A549 (cell line): ENCODE data around the gene DCX. TPM values are rescaled to one million over a fixed set of nuclear protein-coding genes. Genes with fewer than 3 reads are reported as not detected.
A peak's percentile ranks its signal among the peaks of the same experiment; 100 is the strongest.

Experiments
- ATAC-seq, 2 experiments: fragments of 200-7000 bp in 1 of 2; fragments of >200 bp in 1 of 2; cut with Nextera tagmentation in 1 of 2; cut with Tn5 transposase in 1 of 2; 3 replicates each; pipeline versions ENCODE4 v1.8.0 to v1.9.1; 2018 to 2020; ENCODE audit warnings: mild to moderate bottlenecking in 1 of 2, moderate library complexity in 1 of 2
- CTCF ChIA-PET: fragments of 300-600 bp; sonication (Branson Sonifier 250); formaldehyde crosslinking; extraction: SDS; loops from one replicate; lab custom pipeline; 2021; ENCODE audit warnings: antibody characterized with exemption, inconsistent platforms; lab: Yijun Ruan, JAX
- POLR2A ChIA-PET: fragments of 350-600 bp; formaldehyde crosslinking; extraction: SDS; loops from one replicate; lab custom pipeline; 2021; ENCODE audit warnings: antibody characterized with exemption, inconsistent platforms; lab: Yijun Ruan, JAX
- DNase-seq, 2 experiments: peaks; one replicate each; pipeline versions ENCODE4 v3.0.0 to v3.0.0-alpha.2; 2011 to 2016; ENCODE audit warnings: low read depth in 1 of 2, low spot score in 1 of 2
- FAIRE-seq: peaks from 2 replicates; lab custom pipeline; 2011; peaks lifted over from hg19 to GRCh38; lab: Jason Lieb, UNC
- H3K27ac ChIP-seq, 2 experiments: fragments of >200 bp; sonication (Bioruptor Twin); formaldehyde crosslinking; 3 replicates each; pipeline ENCODE4 v1.5.1; 2016 to 2017
- H3K4me1 ChIP-seq: fragments of >200 bp; sonication (Bioruptor Twin); formaldehyde crosslinking; 3 replicates; pipeline ENCODE4 v1.6.1; 2016
- H3K4me2 ChIP-seq: fragments of >200 bp; sonication (Bioruptor Twin); formaldehyde crosslinking; 3 replicates; pipeline ENCODE4 v1.6.1; 2016
- H3K4me3 ChIP-seq: fragments of >200 bp; sonication (Bioruptor Twin); formaldehyde crosslinking; 3 replicates; pipeline ENCODE4 v1.5.1; 2016
- H3K9me3 ChIP-seq: fragments of >200 bp; sonication (Bioruptor Twin); formaldehyde crosslinking; 3 replicates; pipeline ENCODE4 v1.6.1; 2016
- CBX2 ChIP-seq: fragments of 200-600 bp; sonication (generic); IDR thresholded peaks from 2 replicates; pipeline ENCODE4 v1.6.1; 2016; ENCODE audit warnings: low read depth, mild to moderate bottlenecking, borderline replicate concordance
- CHD4 ChIP-seq: fragments of 200-600 bp; sonication (generic); IDR thresholded peaks from 2 replicates; pipeline ENCODE4 v1.6.1; 2016; ENCODE audit warnings: antibody characterized with exemption, mild to moderate bottlenecking, borderline replicate concordance
- FOSL2 ChIP-seq, 2 experiments: fragments of 450-650 bp in 1 of 2; fragments of >200 bp in 1 of 2; sonication (Bioruptor Twin) in 1 of 2; formaldehyde crosslinking; IDR thresholded peaks; 2 replicates each; pipeline versions ENCODE4 v1.5.0 to v1.6.1; 2016 to 2020; ENCODE audit warnings: mild to moderate bottlenecking in 1 of 2, moderate library complexity in 1 of 2
- FOXS1 ChIP-seq: fragments of 250-450 bp; sonication (Bioruptor Pico); IDR thresholded peaks from 2 replicates; pipeline ENCODE4 v1.5.0; 2020; ENCODE audit warnings: mild to moderate bottlenecking, moderate library complexity
- JUNB ChIP-seq: fragments of >200 bp; sonication (Bioruptor Twin); formaldehyde crosslinking; IDR thresholded peaks from 2 replicates; pipeline ENCODE4 v1.6.1; 2016
- POLR2AphosphoS2 ChIP-seq: conservative IDR thresholded peaks from 2 replicates; pipeline ENCODE4 v1.6.1; 2012; ENCODE audit warnings: low read length, improper control_type of control experiment, inconsistent platforms
- SMC3 ChIP-seq: fragments of >200 bp; sonication (Bioruptor Twin); formaldehyde crosslinking; IDR thresholded peaks from 3 replicates; pipeline ENCODE4 v1.6.1; 2018; ENCODE audit warnings: inconsistent platforms
- SREBF2 ChIP-seq: fragments of 450-650 bp; IDR thresholded peaks from 2 replicates; pipeline ENCODE4 v1.6.1; 2014; ENCODE audit warnings: mild to moderate bottlenecking, moderate library complexity
- TP53 ChIP-seq: fragments of 250-450 bp; sonication (Bioruptor Pico); IDR thresholded peaks from 2 replicates; pipeline ENCODE4 v1.5.0; 2021; ENCODE audit warnings: mild to moderate bottlenecking, moderate library complexity
- ZNF302 ChIP-seq: fragments of 250-450 bp; sonication (Bioruptor Pico); IDR thresholded peaks from 2 replicates; pipeline ENCODE4 v1.9.0; 2021; ENCODE audit warnings: inconsistent platforms, mild to moderate bottlenecking, moderate library complexity
- ZSCAN20 ChIP-seq: fragments of 250-450 bp; sonication (Bioruptor Pico); IDR thresholded peaks from 2 replicates; pipeline ENCODE4 v1.8.0; 2022; ENCODE audit warnings: mild to moderate bottlenecking, moderate library complexity
- WGBS: methylation state at CpG from one replicate; pipeline ENCODE4 v1.1.6; 2017; ENCODE audit errors: missing lambda C conversion rate; 5-methylcytosine and 5-hydroxymethylcytosine counted together
- polyA plus RNA-seq, 4 experiments: library from polyadenylated mRNA; depleted of rRNA in 3 of 4; stranded (reverse); fragments of >200 nt; fragmentation: RNase III in 1 of 4; extraction: RNeasy Plus Mini Kit Qiagen cat#74134 plus additional on column Dnase treatment in 1 of 4; gene quantifications; 2 replicates in 3 of 4; 3 replicates in 1 of 4; pipeline ENCODE4 v1.2.3, GENCODE V29; 2011 to 2017
- TF ChIP-seq, protein P1 (sequence below): IDR thresholded peaks from 2 replicates; pipeline ENCODE4 v1.6.1; 2012
- TF ChIP-seq, protein P2 (sequence below): fragments of 450-650 bp; IDR thresholded peaks from 2 replicates; pipeline ENCODE4 v1.6.1; 2014; ENCODE audit warnings: antibody characterized with exemption
- TF ChIP-seq, protein P3 (sequence below): fragments of 150-350 bp; IDR thresholded peaks from 2 replicates; pipeline ENCODE4 v1.6.1; 2014; ENCODE audit warnings: low read depth, mild to moderate bottlenecking, low read length
- TF ChIP-seq, protein P4 (sequence below): fragments of 200-600 bp; sonication (generic); IDR thresholded peaks from 2 replicates; pipeline ENCODE4 v1.6.1; 2016; ENCODE audit warnings: antibody characterized with exemption, mild to moderate bottlenecking, moderate library complexity
- TF ChIP-seq, protein P5 (sequence below): fragments of >200 bp; sonication (Bioruptor Twin); formaldehyde crosslinking; IDR thresholded peaks from 2 replicates; pipeline ENCODE4 v1.6.1; 2016

The DCX gene
- polyA plus RNA-seq, 2 of the 4 experiments (the other 2 are of a cell fraction), result not detected

DNA sequence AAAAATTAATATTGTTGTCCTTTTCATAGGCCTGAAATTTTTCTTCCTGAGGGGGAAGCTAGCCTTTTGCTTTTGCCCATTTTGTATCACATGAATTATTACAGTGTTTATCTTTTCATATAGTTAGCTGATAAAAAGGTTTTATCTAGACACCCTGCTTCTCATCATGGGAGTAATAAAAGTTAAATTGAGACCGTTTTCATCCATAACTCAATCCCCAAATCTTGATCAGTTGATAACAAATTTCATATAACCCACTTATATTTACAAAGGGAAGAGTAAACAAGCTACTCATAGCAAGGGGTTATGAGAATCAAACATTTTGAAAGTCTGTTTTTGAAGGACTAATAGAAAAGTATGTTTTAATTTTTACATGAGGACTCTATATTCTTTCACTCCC lies 23.5 kb upstream of the DCX start:
- no peak overlapping the region for H3K4me2 ChIP-seq
- TF ChIP-seq JUNB, result no peak
- TF ChIP-seq, protein P1, sequence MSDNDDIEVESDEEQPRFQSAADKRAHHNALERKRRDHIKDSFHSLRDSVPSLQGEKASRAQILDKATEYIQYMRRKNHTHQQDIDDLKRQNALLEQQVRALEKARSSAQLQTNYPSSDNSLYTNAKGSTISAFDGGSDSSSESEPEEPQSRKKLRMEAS, result no peak
- TF ChIP-seq TP53 (CRISPR knock-in tag), result no peak
- no peak for TF ChIP-seq SREBF2
- TF ChIP-seq, protein P2, sequence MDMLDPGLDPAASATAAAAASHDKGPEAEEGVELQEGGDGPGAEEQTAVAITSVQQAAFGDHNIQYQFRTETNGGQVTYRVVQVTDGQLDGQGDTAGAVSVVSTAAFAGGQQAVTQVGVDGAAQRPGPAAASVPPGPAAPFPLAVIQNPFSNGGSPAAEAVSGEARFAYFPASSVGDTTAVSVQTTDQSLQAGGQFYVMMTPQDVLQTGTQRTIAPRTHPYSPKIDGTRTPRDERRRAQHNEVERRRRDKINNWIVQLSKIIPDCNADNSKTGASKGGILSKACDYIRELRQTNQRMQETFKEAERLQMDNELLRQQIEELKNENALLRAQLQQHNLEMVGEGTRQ, result no peak
- TF ChIP-seq ZSCAN20 (CRISPR knock-in tag), result no peak
- no peak for TF ChIP-seq FOSL2 (IDR thresholded peaks at IDR 0.05)
- TF ChIP-seq FOSL2 (CRISPR knock-in tag; IDR thresholded peaks at IDR 0.05), result no peak
- no peaks in the 10 kb centered on the region for H3K4me1 ChIP-seq
- DNase-seq, result no peak
- H3K27ac ChIP-seq, result no peak overlapping the region
- FAIRE-seq, result peak; percentile 97
- ChIA-PET POLR2A (no interaction called here), CTCF (interaction anchor here (1.2 to 1.8 kb wide), 2 partner anchors 9 to 11 kb away, joined by 5 to 7 read pairs; no protein-coding TSS in a partner anchor)
- no peaks in the 10 kb centered on the region for H3K9me3 ChIP-seq
- WGBS, result 4% methylated on average over 1 of the region's 1 CpG
- ATAC-seq, result no peak
- no peak overlapping the region for H3K4me3 ChIP-seq

DNA sequence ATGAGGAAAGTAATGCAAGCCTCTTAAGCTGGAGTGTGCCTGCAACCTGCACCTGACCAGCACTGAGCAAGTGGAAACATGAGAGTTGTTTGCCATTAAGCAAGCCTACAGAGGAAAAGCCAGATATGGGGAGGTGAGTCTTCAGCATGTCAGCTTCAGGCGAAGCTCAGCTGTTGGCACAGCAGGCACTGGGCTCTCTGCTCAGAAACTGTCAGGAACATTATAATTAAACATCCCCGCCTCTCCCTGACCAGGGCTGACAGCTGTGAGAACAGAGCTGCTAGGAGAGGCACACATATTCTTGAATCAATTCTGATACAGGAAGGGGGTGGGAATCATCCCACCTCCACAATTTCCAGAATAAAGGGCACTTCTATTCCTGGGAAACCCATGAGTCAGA lies 19.0 kb upstream of the DCX start:
- CTCF ChIA-PET, result no interaction called here
- FAIRE-seq, result no peak

DNA sequence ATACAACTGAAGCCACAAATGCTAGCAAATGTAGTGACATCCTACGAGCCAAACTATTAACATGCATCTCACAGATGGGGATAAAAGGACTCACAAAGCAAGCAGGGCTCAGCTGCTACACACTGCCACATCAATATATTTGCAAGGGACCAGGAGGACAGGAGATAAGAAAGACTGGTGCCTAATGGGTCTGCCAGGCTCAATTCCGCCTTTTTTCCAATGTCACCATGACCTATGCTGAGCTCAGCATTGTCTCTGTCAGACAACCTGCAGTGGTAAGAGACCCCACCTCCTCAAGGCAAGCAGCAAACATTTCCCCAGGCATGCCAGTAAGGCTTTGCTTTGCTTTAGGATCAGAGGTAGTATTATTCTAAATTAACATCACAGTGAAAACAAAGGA lies 435 bp downstream of the DCX start:
- TF ChIP-seq, protein P3, sequence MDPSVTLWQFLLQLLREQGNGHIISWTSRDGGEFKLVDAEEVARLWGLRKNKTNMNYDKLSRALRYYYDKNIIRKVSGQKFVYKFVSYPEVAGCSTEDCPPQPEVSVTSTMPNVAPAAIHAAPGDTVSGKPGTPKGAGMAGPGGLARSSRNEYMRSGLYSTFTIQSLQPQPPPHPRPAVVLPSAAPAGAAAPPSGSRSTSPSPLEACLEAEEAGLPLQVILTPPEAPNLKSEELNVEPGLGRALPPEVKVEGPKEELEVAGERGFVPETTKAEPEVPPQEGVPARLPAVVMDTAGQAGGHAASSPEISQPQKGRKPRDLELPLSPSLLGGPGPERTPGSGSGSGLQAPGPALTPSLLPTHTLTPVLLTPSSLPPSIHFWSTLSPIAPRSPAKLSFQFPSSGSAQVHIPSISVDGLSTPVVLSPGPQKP, result no peak
- TF ChIP-seq CHD4 (no peak), CBX2 (no peak), ZNF302 (CRISPR knock-in tag) (no peak), ZSCAN20 (CRISPR knock-in tag) (no peak), SMC3 (no peak)
- TF ChIP-seq, protein P4, sequence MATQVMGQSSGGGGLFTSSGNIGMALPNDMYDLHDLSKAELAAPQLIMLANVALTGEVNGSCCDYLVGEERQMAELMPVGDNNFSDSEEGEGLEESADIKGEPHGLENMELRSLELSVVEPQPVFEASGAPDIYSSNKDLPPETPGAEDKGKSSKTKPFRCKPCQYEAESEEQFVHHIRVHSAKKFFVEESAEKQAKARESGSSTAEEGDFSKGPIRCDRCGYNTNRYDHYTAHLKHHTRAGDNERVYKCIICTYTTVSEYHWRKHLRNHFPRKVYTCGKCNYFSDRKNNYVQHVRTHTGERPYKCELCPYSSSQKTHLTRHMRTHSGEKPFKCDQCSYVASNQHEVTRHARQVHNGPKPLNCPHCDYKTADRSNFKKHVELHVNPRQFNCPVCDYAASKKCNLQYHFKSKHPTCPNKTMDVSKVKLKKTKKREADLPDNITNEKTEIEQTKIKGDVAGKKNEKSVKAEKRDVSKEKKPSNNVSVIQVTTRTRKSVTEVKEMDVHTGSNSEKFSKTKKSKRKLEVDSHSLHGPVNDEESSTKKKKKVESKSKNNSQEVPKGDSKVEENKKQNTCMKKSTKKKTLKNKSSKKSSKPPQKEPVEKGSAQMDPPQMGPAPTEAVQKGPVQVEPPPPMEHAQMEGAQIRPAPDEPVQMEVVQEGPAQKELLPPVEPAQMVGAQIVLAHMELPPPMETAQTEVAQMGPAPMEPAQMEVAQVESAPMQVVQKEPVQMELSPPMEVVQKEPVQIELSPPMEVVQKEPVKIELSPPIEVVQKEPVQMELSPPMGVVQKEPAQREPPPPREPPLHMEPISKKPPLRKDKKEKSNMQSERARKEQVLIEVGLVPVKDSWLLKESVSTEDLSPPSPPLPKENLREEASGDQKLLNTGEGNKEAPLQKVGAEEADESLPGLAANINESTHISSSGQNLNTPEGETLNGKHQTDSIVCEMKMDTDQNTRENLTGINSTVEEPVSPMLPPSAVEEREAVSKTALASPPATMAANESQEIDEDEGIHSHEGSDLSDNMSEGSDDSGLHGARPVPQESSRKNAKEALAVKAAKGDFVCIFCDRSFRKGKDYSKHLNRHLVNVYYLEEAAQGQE, result no peak
- POLR2A ChIA-PET, result no interaction called here
- 8% methylated on average over 2 of the region's 2 CpGs for WGBS

More for the DNA sequence above, 19.0 kb upstream of the DCX start:
- DNase-seq, result no peak
- POLR2A ChIA-PET, result no interaction called here
- ATAC-seq, result no peak
- no peak overlapping the region for H3K4me3 ChIP-seq
- no peak overlapping the region for H3K4me2 ChIP-seq
- TF ChIP-seq POLR2AphosphoS2, result no peak
- TF ChIP-seq, protein P5, sequence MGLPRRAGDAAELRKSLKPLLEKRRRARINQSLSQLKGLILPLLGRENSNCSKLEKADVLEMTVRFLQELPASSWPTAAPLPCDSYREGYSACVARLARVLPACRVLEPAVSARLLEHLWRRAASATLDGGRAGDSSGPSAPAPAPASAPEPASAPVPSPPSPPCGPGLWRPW, result no peak
- no peak for TF ChIP-seq CBX2
- TF ChIP-seq FOXS1 (CRISPR knock-in tag), result no peak
- TF ChIP-seq, protein P3, result no peak
- no peaks in the 10 kb centered on the region for H3K4me1 ChIP-seq
- WGBS, result 0% methylated on average over 2 of the region's 2 CpGs
- H3K9me3 ChIP-seq, result no peaks in the 10 kb centered on the region
- H3K27ac ChIP-seq, result no peak overlapping the region

More for the DNA sequence above, 435 bp downstream of the DCX start:
- Histone ChIP-seq H3K4me2 (no peak overlapping the region), H3K27ac (no peak overlapping the region), H3K4me3 (no peak overlapping the region), H3K4me1 (no peaks in the 10 kb centered on the region), H3K9me3 (no peaks in the 10 kb centered on the region)
- no peak for ATAC-seq
- FAIRE-seq, result no peak
- no peak for DNase-seq
- CTCF ChIA-PET, result interaction anchor here (0.6 kb wide), 1 partner anchor 40 kb away, joined by 3 read pairs; no protein-coding TSS in a partner anchor
